Measurements from ENCODE around the gene TNFAIP2.

DNA sequence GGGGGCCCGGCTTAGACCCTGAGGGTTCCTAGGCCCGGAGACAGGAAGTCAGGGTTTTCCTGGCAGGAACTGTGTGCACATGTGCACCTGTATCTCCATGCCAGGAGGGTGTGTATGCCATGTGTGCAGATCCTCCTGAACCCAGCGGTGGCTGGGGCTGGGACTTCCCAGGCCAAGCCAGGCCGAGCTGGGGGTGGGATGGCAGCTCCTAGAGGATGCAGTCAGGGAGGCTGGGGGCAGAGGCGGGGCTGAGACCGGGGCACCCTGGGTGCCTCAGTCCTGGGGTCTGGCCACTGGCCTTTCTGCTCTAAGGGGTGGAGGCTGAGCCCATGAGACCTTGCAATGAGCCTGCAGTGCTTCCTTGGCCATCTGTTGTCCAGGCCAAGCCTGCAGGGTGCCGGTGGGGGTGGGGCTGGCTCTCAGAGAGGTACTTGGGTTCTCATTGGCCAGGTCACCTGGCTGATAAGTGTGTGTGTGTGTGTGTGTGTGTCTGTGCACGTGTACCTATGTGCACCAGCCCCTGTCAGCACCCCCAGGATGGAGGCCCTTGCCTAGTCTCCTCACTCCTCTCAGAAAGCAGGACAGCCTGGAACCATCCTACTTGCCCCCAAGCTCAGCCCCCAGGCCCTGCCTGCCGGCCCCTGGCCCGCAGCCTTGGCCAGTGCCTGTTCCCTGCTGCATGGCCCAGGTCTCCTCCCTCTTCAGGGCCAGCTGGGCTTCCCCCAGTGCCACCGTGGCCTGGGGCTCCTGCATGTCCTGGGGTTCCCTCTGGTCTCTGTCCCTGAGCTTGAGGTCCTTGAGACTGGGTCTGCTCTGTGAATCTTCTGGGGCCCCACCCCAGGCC is 10.6 kb upstream of the TNFAIP2 start:
- TF ChIP-seq JUNB (IDR thresholded peaks at IDR 0.05; ENCODE audit: unreplicated experiment) (no peak), POLR2AphosphoS5 (IDR thresholded peaks at IDR 0.05; ENCODE audit: low read depth) (no peak), CTCF (conservative IDR thresholded peaks at IDR 0.05; ENCODE audit: low read depth in 2 of 2) (no peak), CREB1 (CRISPR knock-in tag; IDR thresholded peaks at IDR 0.05; ENCODE audit: low read depth) (no peak), ZNF462 (CRISPR knock-in tag; IDR thresholded peaks at IDR 0.05) (no peak), ZNF331 (CRISPR knock-in tag; IDR thresholded peaks at IDR 0.05; ENCODE audit: low read depth) (no peak), ZNF114 (CRISPR knock-in tag; IDR thresholded peaks at IDR 0.05) (no peak), EZH2phosphoT487 (IDR thresholded peaks at IDR 0.05; ENCODE audit: unreplicated experiment) (no peak), EZH2 (IDR thresholded peaks at IDR 0.05; ENCODE audit: low read depth, unreplicated experiment) (no peak), REST (IDR thresholded peaks at IDR 0.05; ENCODE audit: unreplicated experiment) (no peak), NANOG (IDR thresholded peaks at IDR 0.05; ENCODE audit: borderline replicate concordance) (no peak)
- TF ChIP-seq, protein P1, sequence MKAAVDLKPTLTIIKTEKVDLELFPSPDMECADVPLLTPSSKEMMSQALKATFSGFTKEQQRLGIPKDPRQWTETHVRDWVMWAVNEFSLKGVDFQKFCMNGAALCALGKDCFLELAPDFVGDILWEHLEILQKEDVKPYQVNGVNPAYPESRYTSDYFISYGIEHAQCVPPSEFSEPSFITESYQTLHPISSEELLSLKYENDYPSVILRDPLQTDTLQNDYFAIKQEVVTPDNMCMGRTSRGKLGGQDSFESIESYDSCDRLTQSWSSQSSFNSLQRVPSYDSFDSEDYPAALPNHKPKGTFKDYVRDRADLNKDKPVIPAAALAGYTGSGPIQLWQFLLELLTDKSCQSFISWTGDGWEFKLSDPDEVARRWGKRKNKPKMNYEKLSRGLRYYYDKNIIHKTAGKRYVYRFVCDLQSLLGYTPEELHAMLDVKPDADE (IDR thresholded peaks at IDR 0.05), result no peak

Measured in GM23338 (cell line).